Ramos (cell line): ENCODE data around the gene KLHL15.

ENCODE experiments used
- in situ Hi-C: fragments of 300-500 bp; cut with MboI; formaldehyde crosslinking; loops from one replicate; pipeline ENCODE4 v1.14.3; 2022; ENCODE audit warnings: low sequenced_read_pairs; ENCODE audit not compliant: unreplicated experiment

The KLHL15 gene

DNA sequence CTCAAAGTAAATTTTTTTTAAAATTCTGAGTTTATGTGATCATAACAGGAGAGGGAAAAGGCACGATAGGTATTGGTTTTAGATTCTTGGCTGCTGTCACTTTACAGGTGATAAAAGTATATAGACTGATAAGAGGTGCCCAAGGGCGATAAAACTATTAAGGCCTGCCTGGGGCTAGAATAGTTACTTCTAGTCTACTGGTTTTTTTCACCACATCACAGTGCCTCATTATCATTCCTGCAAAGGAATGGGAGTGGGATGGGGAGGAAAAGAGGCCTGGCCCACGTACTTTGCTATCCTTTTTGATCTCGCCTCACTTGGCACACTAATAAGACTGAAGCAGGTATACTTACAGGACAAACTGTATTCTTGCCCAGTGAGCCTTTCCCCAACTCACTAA lies 72.6 kb downstream of the KLHL15 start:
- in situ Hi-C loops, result no loop called here

DNA sequence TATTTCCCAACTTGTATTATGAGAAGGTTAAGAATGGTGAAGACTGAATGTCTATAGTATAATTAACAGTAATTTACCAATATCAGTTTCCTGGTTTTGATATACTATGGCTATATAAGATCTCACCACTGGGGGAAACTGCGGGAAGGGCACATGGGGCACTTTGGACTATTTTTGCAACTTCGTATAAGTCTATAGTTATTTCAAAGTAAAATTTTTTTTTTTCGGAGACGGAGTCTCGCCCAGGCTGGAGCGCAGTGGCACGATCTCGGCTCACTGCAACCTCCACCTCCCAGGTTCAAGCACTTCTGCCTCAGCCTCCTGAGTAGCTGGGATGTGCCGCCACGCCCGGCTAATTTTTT lies 73.1 kb downstream of the KLHL15 start:
- in situ Hi-C loops, result no loop called here

DNA sequence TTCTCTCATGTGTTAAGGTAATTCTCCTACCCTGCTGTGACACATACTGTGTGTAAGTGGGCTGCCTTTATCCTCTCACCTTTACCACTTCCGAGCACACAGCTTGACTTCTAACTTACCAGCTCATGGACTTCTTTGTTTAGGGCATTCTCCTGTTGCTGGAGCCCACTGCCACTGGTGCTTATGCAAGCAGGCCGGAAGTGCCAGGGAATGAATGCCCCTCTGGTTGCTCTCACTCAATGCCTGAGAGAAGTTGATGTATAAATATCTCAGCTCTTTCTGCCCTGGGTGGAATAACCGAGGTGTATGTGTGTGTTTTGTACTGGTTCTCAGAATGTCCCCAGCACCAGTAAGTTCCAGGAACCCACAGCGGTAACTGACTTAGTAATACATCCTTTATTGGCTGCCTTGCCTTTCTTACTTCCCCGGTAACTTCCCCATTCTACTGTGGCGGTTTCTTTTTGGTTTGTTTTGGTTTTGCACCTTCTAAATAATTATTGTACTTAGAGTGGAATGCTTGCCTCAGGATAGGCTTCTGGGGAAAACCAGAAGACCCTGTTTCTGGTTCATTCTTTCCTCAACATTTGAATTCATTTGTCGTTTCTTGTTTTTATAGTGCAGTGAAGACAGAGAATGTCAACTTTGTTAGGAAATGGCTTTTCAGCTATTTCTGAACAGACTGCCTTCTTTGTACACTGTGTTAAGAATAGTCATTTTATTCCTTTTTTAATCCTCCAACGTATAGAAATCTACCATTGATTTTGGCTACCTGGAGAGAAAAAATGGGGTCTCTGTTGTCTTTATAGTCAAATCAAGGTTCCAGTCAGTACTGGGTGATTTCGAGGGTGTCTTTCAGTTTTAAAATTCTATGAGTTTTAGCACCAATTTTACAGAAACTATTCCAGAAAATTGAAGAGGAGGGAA lies 73.7 kb downstream of the KLHL15 start:
- in situ Hi-C loops, result no loop called here

DNA sequence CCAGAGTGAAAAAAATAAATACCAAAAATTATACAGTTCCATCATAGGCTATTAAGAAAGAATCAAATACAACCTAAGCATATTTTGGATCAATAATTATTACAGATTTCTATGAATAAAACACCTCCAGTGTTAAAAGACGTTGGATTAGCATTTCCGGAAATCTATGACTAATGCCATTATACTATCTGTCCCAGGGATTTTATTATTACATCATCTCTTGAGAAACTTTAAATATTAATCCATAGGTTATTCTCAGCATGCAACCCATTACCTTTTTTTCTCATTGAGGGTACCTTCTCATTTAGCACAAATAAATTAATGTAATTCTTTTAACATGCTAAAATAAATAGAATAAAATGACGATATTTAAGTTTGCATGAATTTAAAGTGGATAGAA lies 74.6 kb downstream of the KLHL15 start:
- in situ Hi-C loops, result no loop called here

DNA sequence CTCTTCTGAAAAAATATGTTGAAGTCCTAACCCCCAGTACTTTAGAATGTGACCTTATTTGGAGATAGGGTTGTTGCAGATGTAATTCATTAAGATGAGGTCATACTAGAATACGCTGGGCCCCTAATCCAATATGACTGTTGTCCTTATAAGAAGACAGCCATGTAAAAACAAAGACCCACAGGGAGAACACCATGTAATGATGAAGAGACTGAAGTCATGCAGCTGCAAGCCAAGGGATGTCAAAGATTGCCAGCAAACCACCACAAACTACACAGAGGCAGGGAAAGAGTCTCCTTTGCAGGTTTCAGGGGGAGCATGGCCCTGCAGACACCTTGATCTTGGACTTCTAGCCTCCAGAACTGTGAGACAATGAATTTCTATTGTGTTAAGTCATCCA lies 81.8 kb downstream of the KLHL15 start:
- in situ Hi-C loops, result no loop called here

DNA sequence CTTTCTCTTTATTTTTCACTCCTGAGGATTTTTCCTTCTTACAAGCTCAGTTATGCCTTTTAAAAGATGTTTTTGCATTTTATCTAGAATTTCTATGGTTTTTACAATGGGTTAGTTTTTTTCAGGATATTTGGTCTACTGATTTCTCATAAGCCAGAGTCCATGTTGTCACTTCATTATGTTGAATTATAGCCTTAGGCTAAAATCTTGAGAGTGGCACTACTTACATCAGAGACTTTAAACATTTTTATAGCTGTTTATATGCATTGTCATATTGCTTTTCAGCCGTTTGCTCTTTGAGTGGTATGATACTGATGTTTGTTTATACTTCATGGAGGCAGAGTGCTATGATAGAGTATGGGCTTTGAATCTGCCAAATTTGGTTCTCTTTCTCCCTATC lies 82.8 kb downstream of the KLHL15 start:
- in situ Hi-C loops, result no loop called here

DNA sequence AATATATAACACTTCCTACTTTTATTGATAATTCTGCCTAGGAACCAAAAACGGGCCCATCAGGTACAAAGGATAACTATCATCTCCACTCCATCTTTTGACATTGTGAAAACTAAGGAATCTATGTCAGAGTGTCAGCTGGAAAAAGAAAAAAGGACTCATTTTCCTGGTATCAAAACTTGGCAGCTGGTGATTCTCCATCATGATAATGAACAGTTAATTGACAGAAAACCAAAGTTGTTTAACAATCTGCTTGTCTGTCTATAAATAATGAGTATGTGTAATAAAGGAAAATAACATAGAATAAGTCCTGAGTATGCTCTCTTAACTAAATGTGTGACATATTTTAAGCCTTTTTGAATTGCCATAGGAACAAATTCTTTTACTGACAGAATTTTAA lies 87.8 kb downstream of the KLHL15 start:
- in situ Hi-C loops, result no loop called here

DNA sequence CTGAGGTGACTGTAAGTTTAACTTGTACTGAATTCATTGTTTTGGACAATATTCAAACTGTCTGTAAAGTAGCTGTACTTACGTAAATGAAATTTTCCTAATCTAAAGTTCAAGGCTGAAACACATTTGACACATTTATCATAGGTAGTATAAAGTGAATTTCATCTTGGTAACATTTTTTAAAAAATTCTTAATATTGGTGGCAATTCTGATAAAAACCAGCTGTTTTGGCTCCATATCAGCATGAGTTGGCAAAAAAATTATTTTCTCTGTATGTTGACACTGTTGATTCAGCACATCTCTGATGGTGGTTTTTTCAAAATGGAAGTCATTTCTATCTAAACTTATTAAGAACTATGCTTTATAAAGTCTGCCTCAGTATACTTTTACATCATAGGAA lies 88.3 kb downstream of the KLHL15 start:
- in situ Hi-C loops, result no loop called here

DNA sequence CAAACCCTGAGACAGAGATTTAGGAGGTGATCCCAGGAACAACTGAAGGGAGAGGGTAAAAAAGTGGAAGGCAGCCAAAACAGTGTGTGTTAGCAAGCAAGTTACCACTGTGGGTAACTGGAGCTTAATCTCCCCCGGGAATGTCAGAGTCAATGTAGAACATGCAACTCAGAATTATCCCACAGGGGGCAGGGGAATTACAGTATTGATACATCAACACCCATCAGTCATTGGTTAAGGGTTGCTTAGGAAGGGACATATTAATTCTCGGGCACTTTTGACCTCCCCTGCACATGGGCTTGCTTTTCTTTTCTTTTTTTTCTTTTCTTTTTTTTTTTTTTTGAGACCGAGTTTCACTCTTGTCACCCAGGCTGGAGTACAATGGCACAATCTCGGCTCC lies 89.9 kb downstream of the KLHL15 start:
- in situ Hi-C loops, result no loop called here

DNA sequence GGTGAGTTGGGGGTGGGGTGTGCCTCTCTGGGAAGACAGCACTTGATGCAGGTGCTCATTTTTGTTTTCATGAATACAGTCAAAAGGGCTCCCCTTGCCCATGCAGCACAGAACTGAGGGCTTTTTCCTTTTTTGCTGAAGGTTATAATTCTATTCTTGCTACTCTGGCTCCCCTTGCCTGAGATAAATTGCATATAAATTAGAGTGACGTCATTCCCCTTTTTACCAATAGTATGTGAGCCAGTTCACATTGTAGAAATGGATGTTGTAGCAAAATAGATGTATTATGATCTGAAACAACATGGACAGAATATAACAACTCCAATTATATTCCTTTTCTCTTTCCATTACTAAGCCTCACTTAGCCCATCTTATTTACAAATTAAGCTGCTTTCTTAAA lies 90.8 kb downstream of the KLHL15 start:
- in situ Hi-C loops, result no loop called here

DNA sequence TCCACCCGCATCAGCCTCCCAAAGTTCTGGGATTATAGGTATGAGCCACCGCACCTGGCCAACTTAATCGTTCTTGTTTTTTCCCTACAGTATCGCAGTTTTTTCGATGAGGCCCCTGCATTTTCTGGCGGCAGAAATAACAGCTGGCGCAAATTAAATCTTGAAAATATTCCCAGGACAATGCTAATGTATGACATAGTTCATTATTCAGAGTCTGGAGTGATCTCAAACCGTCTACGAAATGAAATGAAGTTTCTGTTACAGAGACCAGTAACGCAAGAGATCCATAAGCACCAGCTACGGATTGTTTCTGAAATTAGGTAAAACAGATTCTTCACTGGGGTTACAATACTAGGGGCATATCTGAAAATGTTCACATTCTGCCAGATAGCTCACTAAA lies 91.9 kb downstream of the KLHL15 start:
- in situ Hi-C loops, result no loop called here
